GM21381 (cell line): ENCODE results near the gene LMX1A.

ENCODE experiments used
- ATAC-seq: cut with Tn5 transposase; IDR thresholded peaks from one replicate; pipeline ENCODE4 v1.9.1; 2021; ENCODE audit warnings: mild to moderate bottlenecking, moderate library complexity; ENCODE audit not compliant: unreplicated experiment

Gene LMX1A

DNA sequence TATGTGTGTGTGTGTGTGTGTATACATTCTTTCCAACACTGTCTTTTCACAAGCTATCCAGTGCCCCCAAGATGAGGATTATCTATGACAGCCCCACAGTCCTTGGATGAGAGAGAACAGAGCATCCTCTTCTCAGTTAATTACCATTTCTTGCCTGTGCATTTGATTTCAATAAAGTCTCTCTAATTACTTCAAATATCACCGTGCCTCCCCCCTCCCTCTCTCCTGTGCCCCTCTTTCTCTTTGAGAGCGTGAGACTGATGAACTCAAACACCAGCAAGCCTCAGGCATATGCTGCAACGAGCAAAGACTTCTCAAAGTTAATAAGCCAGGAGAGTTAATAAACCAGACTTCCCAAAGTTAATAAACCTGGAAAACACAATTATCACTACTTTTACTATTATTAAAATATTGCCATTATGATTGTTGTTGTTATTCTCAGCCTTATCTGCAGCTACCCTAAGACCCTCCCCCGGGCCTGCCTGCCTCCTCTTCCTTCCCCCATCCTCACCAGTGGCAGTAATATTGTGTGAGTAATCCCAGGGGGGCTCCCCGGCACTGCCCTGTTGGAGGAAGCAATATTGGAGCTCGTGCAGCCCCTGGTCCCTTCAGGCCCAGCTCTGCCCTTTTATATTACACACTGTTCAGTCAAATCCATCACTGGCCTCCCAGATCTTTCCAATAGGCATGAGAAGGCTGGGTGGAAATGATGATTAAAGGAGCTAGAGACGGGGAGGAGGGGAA is 30.9 kb downstream of the LMX1A start:
- no peak for ATAC-seq

DNA sequence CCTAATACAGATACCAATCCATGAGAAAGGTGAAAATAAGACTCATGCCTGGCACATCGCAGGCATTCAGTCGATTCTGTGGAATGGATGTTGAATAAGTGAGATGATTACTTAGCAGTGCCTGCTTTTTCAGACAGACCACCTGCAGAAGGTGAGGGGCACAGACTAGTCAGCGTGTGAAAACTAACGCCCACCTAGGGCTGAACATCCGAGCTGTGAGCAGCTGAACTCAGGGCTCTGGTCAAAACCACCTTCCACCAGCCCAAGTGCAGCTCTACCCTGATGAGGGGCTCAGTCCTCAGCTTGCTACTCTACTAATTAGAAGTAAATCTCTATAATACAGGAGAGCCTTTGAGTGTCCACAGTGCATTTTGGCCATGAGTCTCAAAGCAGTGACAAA is 32.5 kb downstream of the LMX1A start:
- no peak for ATAC-seq

DNA sequence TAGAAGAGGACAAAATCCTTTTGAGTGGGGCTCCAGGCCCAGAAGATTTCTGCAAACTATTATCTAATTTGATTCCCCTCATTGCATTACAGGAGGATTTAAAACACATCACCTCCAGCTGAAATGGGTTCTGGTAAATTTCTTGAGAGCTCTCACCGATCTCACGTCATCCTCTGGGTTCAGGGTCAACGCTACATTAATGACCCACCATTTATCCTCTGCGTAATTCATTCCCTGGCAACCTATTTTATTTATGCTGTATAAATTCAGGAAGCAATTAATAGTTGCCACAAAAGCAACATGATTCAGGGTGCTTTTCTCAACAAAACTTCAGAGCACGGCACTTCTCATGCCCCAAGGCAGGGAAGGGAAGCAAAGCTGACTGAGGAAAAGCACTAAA is 38.9 kb downstream of the LMX1A start:
- ATAC-seq: no peak

DNA sequence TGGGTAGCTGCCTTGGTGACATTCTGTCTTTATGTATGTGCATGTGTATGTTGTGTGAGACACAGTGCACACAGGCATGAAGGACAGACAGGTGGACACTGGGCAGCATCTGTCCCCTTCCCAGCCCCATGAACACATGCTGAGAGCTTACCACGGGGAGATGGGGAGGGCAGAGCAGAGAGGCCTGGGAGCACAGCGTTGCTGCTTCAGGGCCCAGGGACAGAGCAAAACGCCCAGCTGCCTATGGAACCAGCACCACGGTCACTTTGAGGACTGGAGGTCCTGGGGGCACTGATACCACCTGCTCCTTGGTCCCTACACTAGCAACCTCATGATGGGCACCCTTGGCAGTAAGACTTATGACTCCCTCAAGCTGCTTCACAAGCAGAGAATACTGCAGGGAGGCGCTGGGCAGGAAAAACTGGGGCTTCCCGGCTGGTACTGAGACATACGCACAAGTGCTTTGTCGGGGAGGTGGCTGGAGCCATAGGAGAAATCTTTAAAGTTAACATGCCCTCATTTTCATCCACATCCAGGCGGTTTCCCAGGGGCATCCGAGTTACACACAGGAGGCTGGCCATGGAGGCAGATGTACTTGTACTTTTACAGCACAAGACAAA is 40.3 kb downstream of the LMX1A start:
- no peak for ATAC-seq

DNA sequence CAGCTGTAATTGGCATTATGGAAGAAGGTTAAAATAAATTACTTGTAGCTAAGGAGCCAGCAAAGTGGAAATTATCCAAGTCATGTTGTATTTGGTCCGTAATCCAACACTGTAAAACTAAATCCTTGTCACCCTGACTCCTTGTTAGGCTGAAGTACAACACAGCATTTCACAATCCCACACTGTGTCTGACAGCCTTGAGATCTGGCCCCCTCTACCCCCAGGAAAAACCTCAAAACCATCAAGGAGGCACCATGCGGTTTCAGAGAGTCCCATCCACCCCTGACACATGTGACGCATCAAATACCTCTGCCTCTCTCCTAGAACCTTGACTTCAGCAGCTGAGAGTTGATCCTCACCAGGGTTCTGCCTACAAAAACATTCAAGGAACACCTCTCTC is 41.0 kb downstream of the LMX1A start:
- no peak for ATAC-seq

DNA sequence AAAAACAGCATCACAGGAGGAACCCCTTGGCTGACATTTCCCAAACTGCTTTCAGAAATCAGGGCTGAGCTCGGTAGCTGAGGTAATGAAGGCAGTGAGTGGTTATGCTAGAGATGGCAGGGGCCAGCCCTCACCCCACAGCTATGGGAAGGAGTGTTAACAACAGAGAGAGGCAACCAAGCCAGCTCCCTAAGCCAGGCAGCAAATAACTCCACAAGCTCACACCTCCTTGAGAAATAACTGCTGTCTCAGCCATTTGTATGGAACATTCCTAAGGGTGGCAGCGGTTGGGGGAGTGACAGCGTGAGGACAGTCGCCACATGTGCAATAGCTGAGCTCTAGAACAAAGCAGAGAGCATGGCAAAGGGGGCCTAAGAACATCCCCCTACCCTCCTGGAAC is 42.6 kb downstream of the LMX1A start:
- no peak for ATAC-seq

DNA sequence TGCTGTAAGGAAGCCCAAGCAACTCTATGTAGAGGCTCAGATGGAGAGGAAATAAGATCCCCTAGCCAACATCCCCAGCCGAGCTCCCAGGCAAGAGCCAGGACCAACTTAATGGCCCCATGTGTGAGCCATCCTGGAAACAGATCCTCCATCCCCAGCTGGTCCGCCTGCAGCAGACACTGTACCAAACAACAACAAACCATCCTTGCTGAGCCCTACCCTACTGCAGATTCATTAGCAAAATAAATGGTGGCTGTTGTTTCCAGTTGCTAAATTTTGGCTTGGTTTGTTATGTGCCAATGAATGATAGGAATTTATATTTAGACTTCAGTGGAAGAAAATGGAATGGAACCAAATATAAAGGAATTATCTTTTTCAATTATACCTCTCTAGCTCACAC is 43.9 kb downstream of the LMX1A start:
- ATAC-seq: no peak

DNA sequence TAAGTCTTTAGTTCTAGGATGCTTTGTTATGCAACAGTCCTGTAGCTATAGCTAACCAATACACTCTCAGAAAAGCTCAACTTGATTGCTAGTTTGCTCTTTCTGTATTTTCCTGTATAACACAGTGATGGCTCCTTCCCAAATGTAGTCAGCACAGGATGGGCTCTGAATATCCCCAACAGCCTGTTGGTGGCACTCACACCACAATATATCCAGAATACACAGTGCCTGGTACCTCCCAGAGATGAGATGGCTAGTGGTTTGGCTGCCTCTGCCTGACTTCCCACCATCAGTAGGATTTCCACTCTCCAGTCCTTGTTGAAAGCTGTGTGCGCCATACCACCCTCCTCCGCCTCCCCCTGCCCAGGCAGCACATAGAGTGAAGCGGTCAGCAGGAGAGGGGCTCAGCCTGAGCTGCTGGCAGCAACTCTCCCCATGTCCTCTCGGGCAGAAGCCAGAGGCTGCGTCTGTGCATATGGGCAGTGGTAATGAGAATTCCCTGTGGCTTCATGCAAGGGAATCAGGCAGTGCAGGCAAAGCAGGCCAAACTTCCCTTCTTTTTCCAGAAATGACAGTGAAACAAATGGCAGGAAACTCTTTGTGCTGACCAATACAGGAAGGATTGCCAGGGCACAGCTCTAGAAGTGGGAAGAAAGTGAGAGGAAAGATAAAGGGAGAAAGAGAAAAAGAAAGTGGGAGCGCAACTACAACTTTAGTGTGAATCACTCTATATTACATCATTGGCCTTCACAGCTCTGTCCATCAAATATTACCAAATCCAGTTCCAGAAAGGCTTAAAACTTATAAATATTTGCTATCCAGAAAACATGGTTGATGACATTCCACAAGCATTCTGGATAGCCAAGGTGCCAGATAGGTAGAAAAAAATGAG is 49.7 kb downstream of the LMX1A start:
- ATAC-seq: no peak

DNA sequence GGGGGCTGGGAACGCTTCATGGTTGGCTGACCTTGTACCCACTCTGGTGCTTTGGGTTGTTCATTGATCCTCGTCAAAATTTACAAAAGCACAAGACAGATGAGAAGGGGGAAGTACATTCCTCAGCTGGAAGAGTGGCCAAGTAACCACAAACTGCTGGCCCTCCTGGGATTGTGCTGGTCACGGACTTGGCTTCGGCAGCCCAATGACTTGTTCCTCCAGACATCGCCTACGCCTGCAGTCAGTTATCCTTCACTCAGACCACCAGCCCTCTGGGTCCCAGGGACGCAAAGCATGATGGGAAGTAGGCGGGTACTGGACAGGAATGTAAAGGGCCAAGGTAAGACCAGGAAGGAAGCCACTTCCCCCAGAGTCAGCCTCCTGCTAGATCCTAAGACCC is 53.1 kb downstream of the LMX1A start:
- ATAC-seq: no peak

DNA sequence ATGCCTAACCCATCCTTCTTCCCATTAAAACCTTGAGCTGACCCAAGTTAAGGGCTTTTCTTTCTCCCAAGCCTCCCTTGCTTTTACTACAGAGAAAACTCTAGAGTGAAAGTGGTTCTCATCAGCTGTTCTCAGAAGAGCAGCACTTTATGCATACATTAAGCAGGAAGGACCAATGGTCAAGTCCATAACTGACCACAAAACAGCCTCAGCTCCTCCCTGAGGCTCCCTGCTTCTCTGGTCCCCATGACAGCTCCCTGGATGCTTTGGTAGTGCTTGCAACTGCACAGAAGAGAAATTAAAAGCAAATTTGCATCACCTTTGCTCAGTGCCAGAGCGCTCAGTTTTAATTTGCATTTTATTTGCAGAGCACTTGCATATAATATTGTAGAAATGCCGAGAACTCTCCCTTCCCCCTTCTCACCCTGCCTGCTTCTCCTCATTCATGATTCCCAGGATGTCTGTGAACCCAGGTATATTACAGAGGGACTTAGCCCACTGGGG is 56.1 kb downstream of the LMX1A start:
- no peak for ATAC-seq

DNA sequence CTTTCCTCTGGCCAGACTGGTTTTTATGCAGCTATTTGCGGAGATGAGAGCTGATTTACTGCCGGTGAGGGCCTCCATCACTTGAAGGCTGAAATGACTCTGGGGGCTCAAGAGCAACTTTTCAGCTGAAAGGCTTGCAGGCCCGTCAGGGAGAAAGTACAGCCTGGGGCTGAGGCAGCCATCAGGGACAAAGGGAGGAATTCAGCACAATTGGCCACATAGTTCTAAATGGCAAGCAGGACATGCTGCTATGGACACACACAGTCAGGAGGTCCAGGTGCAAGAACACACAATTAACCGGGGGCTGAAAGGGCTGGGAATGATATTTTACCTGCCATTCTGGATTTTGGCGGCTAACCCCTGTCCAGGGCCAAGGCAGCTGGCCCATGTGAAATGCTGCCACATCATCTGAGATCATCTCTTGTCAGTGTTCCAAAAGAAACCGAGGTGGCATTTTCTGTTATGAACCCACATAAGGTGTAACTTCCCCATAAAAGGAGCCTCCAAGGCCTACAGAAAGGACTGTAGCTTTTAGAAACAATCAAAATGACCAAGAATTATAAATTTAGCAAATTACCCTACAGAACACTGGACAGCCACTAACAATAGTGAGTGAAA is 58.2 kb downstream of the LMX1A start:
- ATAC-seq: no peak

DNA sequence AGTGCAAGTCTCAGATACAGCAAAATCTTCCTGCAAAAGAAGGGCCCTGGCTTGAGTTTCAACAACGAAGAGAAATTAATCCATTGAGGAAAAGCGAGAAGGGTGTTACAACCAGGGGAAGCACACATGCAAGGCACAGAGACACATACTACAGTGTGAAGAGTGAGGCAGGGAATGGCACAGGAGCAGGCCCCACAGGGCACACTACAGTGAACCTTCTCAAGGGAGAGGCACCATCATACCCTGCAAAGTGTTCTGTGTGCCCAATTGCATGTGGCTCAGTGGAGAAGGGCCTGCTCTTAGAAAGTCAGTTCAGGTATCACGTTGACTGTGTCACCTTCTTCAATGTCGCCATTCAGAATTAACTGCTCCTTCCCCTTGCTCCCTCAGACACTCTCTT is 60.3 kb downstream of the LMX1A start:
- no peak for ATAC-seq

DNA sequence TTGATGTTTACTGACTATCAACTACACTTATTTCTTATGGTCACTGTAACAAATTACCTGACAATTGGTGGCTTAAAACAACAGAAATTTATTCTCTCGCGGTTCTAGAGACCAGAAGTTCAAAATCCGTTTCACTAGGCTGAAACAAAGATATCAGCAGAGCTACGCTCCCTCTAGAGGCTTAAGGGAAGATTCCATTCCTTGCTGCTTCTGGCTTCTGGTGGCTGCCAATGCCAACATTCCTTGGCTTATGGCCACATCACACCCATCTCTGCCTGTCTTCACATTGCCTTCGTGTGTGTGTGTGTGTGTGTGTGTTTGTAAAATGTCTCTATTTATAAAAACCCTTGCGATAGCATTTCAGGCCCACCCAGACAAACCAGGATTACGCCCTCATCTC is 66.4 kb downstream of the LMX1A start:
- no peak for ATAC-seq

DNA sequence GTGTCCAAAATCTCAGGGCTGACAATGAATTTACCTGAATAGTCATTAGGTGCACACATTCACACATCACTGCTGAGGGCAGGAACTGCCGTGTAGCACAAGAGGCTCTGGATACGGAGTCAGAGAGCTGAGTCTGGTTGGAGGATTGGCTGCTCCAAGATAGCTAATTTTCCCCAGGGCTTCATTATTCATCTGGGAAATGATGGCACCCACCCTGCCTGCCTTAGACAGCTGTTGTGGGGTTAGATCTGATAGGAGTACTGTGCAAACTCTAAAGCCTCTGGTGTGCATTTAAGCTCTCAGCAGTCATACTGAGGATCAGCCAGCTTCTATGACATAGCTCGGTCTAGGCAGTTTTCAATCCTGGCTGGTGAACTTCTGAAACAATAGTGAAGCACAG is 67.0 kb downstream of the LMX1A start:
- no peak for ATAC-seq

DNA sequence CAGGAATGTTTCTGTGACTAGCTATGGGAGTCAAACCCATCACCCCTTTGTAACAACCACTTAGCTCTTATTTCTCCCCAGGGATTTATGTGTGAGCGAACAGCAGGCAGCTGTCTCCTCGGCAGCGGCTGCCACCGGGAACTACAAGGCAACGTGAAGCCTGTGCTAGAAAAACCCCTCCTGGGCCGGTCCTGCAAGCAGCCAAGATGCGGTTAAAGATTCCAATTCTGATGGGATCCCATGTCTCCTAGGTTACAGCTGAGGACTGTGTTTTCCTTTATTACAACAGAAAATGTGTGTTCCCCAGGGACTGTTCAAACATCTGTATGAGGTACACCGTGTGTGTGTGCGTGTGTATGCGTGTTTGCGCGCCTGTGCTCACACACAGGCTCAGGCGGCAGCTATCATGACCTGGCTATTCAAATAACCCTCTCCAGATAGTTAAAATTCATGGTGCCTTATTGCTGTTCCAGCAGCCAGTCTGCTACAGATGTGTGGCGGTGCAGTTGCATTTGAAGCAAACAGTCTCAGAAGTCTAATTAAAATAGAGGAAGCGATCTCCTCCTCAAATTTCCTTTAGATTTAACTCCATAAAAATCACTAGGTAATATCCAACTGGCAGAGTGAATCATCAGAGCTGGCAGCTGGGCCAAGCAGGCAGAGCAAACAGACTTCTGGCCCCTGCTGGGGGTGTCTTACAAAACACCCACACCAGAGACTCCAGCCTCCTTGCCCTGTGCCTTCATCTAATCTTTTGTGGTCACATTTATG is 68.0 kb downstream of the LMX1A start:
- no peak for ATAC-seq

DNA sequence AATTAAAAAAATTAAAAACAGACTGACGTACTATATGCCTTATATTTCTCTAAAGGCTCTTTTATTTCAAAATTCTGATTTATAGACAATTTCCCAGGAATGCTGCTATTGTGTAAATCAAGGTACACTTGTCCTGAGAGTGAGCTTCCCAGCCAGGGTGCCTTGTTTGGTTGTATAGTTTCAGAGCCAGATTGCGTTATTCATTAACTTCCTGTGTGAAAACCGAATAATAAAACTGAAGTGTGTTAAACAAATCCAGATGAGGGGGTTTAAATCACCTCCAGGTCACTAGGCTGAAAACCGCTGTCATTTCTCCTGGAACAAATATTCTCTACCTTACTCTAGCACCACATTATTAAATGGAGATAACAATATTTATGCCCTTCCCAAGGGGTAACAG is 68.7 kb downstream of the LMX1A start:
- no peak for ATAC-seq

DNA sequence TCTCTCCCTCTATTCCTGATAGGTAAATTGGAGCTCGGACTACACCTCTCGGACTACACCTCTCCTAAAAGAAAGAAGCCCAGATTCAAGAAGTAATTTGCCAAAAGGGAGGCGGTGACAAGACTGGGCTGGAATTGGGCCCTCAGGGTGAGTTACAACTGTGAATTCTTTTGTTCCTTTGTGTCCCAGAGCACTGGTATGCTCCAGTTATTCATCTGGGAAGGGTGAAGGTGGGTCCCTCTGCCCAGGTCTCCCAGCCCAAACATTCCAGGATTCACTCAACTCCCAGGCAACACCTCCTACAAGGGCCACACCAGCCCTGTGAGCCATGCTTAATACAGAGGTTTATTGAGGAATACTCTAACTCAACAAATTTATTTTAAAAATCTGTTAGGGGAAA is 69.2 kb downstream of the LMX1A start:
- ATAC-seq: no peak

DNA sequence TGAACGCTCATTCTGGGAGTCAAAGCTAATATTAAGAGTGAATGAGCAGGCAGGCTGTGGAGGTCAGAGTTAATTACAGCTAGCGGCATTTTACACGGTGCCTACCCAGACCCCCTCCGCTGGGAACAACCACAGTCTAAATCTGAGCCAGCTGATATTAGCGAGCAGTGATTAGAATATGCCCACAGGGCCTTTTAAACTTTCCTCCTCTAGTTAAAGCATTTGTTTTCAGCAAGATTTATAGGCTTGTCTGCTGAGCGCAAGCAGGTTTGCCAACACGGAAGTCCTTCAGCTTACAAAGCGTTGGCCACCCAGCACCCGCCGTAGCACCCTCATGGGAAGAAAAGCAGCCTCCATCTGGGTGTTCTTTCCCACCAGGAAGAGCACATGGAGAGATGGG is 72.1 kb downstream of the LMX1A start:
- ATAC-seq: no peak

DNA sequence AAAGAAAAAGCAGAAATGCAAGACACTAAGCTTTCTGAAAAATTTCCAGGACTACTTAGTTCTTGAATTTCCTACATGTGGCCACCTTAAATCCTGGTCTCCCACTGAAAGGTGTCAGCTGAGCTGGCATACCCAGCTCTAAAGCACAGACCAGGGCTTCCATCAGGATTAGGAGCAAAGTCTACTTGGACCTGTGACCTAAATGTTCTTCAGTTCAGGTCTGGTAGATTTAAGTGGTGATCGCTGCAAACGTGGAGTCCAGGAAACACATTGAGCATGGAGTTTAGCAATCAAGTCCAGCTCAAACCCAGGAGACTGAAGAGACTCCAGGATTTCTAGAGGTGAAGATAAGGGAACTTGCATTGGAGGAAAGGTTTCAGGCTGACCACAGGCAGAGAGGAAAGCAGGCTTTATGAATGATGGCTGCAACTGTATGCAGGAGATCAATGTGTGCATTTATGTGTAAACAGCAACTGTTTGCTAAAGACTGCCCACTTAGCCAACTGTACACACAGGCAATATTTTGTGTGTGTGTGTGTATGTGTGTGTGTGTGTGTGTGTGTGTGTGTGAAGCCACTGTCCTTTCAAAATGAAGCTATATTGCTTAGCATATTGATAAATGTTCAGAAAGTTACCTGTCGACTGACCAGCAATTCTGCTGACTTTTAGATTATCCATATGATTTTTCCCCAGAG is 75.2 kb downstream of the LMX1A start:
- ATAC-seq: no peak

DNA sequence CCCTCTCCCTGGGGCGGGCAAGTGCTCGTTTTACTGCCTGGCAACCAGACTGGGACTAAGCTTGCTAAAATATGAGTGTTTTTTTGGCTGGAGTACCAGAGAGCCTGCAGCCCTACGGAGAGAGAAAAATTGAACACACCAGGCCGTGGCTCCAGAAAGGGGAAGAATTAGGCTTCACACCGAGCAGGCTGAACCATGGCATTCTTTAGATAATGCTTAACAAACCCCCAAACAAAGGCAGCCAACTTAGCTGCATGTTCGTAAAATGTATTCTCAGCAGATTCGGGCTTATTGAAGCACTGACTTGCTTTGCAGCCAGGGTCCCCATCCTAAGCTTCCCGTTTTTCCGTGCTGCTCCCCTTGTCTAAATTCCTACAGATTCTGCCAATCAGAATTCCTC is 76.6 kb downstream of the LMX1A start:
- ATAC-seq: no peak
